ENCODE results near the gene SNX22. TPM values are rescaled to one million over a fixed set of nuclear protein-coding genes. Genes with fewer than 3 reads are reported as not detected.
A peak's percentile ranks its signal among the peaks of the same experiment; 100 is the strongest.

SNX22 gene
- total and polyA plus RNA-seq, 2 of the 8 experiments (the other 6 are each of a cell fraction or from before 2014, with no cell fraction given), result 4.9 TPM

DNA sequence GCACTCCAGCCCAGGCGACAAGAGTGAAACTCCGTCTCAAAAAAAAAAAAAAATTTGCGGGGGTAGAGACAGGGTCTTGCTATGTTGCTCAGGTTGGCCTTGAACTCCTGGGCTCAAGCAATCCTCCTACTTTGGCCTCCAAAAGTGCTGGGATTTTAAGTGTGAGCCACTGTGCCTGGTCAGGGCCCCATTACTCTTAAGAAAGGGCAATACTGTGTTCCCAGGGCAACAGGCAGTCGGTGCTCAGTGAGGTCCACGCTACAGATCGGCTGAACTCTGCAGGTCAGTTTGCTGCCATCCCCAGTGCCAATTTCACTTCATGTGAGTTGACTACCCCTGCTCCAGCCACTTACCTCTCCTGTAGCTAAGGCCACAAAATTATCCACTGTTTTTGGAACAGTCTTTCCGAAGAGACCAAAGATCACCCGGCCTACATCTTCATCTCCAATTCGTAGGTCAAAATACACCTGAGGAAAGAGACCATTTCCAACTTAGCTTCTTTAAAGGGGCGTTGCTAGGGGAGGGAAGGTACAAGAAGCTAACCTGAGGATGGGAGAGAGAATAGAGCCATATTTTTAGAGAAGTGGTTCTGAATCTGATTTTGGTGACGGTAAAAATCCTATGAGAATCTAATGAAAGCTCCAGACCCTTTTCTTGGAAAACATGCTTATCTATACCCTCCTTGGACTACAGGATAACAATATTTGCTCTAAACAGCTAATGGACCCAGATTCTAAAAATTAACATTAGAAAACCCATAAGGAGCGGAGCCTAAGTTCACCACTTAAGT is 10.4 kb downstream of the SNX22 start:
- DNase-seq (ENCODE audit: low read depth in 1 of 2, low spot score in 2 of 2) (no peak), FAIRE-seq (no peak)
- ChIA-PET CTCF (ENCODE audit: partially characterized antibody) (interaction anchor here (1.1 to 3.3 kb wide), 2 partner anchors 9 to 566 kb away, joined by 3 to 23 read pairs; partner anchors contain the start of gene SNX22), POLR2A (ENCODE audit: partially characterized antibody) (interaction anchor here (0.7 to 3.5 kb wide), 3 partner anchors 9 to 225 kb away, joined by 3 to 34 read pairs (median 5); partner anchors contain the start of gene TRIP4)
- Histone ChIP-seq H3K36me3 (ENCODE audit: control insufficient read depth in 2 of 4, insufficient read depth in 4 of 4, low read length in 3 of 4) (peaks cover 24 to 39% (median 35%) of the 10 kb centered on the region in 4 experiments), H4K91ac (replicated peaks; ENCODE audit: insufficient read length, low read length) (peak overlapping the region; percentile 86), H3K4me2 (ENCODE audit: insufficient read depth in 1 of 2, low read depth in 2 of 2, low read length in 2 of 2) (peak overlapping the region; percentile 74 to 81), H3K23ac (ENCODE audit: insufficient read length) (no peak overlapping the region), H4K20me1 (replicated peaks in 1 of 2; ENCODE audit: control insufficient read depth in 1 of 2, insufficient read depth in 2 of 2, low read length in 2 of 2) (peaks cover 0 to 9% of the 10 kb centered on the region in 2 experiments), H3K14ac (ENCODE audit: insufficient read length) (no peak overlapping the region), H2BK5ac (ENCODE audit: low read depth, low read length) (no peak overlapping the region), H3K4ac (replicated peaks; ENCODE audit: insufficient read length, low read depth, low read length) (no peak overlapping the region), H3K18ac (ENCODE audit: extremely low read depth, low read length) (no peak overlapping the region), H4K8ac (ENCODE audit: extremely low read depth, insufficient read depth, low read length) (peak overlapping the region; percentile 58; the same call in 1 of the 2 replicates), H3K79me2 (ENCODE audit: control insufficient read depth in 1 of 2, insufficient read depth in 2 of 2, low read length in 2 of 2) (peaks cover 0 to 9% of the 10 kb centered on the region in 2 experiments; a peak in 2 of 4 replicates), H2BK15ac (ENCODE audit: low read length) (no peak overlapping the region), H3K4me1 (replicated peaks in 1 of 4; ENCODE audit: control insufficient read depth in 3 of 4, insufficient read depth in 4 of 4, low read length in 3 of 4) (peaks cover 0 to 13% (median 5%) of the 10 kb centered on the region in 4 experiments), H4K5ac (ENCODE audit: insufficient read length, low read depth, low read length) (no peak overlapping the region), H3K79me1 (ENCODE audit: low read depth, low read length) (no peaks in the 10 kb centered on the region; the same call in 1 of the 2 replicates), H3K23me2 (ENCODE audit: low read depth, low read length) (peaks cover 3% of the 10 kb centered on the region; the same call in 1 of the 2 replicates), H3K27me3 (replicated peaks in 1 of 4; ENCODE audit: control insufficient read depth in 3 of 4, extremely low read depth in 1 of 4, insufficient read depth in 3 of 4, low read length in 3 of 4) (no peaks in the 10 kb centered on the region), H3K9me3 (ENCODE audit: insufficient read depth in 2 of 2, low read depth in 1 of 2, low read length in 1 of 2) (no peaks in the 10 kb centered on the region), H2AFZ (ENCODE audit: low read length) (no peak overlapping the region), H2BK120ac (replicated peaks; ENCODE audit: low read depth, low read length) (no peak overlapping the region), H3K9ac (replicated peaks in 1 of 4; ENCODE audit: extremely low read depth in 1 of 4, low read depth in 3 of 4, low read length in 3 of 4) (peak overlapping the region; percentile 72 to 96 (median 76)), H3K56ac (replicated peaks; ENCODE audit: insufficient read length, low read depth, low read length) (no peak overlapping the region), H2AK5ac (ENCODE audit: low read depth, low read length) (no peak overlapping the region), H3K27ac (ENCODE audit: low read depth, low read length) (peak overlapping the region; percentile 77; the same call in 1 of the 2 replicates), H2BK12ac (ENCODE audit: low read depth, low read length) (no peak overlapping the region), H3K4me3 (ENCODE audit: extremely low read depth in 1 of 4, insufficient read depth in 2 of 4, low read depth in 3 of 4, low read length in 4 of 4) (peak overlapping the region; percentile 80 to 88 (median 83)), H2BK20ac (ENCODE audit: low read length) (no peak overlapping the region)
- 73% methylated on average over 12 of the region's 12 CpGs; no CpG with 5 or more reads in 1 of the 2 experiments for WGBS, 2 experiments (ENCODE audit: extremely low coverage in 1 of 2, insufficient coverage in 1 of 2, insufficient read length in 1 of 2, insufficient replicate concordance in 2 of 2, low coverage in 1 of 2, low lambda C conversion rate in 2 of 2, missing lambda C conversion rate in 1 of 2)
- TF ChIP-seq CEBPB (IDR thresholded peaks at IDR 0.05; ENCODE audit: low read depth, low read length) (no peak), SUZ12 (IDR thresholded peaks at IDR 0.05; ENCODE audit: low read length) (no peak), EP300 (IDR thresholded peaks at IDR 0.05; ENCODE audit: borderline replicate concordance in 1 of 2, low read depth in 2 of 2, low read length in 2 of 2) (no peak), POLR2A (IDR thresholded peaks at IDR 0.05; ENCODE audit: control extremely low read depth in 1 of 2, low read depth in 2 of 2, low read length in 2 of 2) (no peak; a peak in 1 of 3 replicates), SRF (IDR thresholded peaks at IDR 0.05; ENCODE audit: low read depth, low read length) (no peak), ZNF274 (IDR thresholded peaks at IDR 0.05; ENCODE audit: borderline replicate concordance, extremely low read depth, low read length) (no peak), CHD2 (IDR thresholded peaks at IDR 0.05; ENCODE audit: low read length) (no peak), RAD21 (IDR thresholded peaks at IDR 0.05 in 1 of 2, conservative IDR thresholded peaks at IDR 0.05 in 1 of 2; ENCODE audit: low read depth in 2 of 2, low read length in 2 of 2) (no peak), KDM4A (IDR thresholded peaks at IDR 0.05; ENCODE audit: low read depth, low read length, severe bottlenecking) (no peak), SIN3A (conservative IDR thresholded peaks at IDR 0.05 in 1 of 2, IDR thresholded peaks at IDR 0.05 in 1 of 2; ENCODE audit: low read depth in 1 of 2, low read length in 2 of 2) (no peak)
- TF ChIP-seq, protein P1, sequence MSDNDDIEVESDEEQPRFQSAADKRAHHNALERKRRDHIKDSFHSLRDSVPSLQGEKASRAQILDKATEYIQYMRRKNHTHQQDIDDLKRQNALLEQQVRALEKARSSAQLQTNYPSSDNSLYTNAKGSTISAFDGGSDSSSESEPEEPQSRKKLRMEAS (IDR thresholded peaks at IDR 0.05), result no peak
